Skeletal muscle cell (primary cell): ENCODE results near the gene PIR.

Source experiments
- DNase-seq: peaks from one replicate; pipeline ENCODE4 v3.0.0-alpha.2; 2010; ENCODE audit warnings: low read depth
- H3K4me3 ChIP-seq: 2 replicates; pipeline ENCODE4 v1.5.1; 2011; ENCODE audit warnings: low read depth, mild to moderate bottlenecking, control low read depth, low read length, moderate library complexity

The PIR gene

DNA sequence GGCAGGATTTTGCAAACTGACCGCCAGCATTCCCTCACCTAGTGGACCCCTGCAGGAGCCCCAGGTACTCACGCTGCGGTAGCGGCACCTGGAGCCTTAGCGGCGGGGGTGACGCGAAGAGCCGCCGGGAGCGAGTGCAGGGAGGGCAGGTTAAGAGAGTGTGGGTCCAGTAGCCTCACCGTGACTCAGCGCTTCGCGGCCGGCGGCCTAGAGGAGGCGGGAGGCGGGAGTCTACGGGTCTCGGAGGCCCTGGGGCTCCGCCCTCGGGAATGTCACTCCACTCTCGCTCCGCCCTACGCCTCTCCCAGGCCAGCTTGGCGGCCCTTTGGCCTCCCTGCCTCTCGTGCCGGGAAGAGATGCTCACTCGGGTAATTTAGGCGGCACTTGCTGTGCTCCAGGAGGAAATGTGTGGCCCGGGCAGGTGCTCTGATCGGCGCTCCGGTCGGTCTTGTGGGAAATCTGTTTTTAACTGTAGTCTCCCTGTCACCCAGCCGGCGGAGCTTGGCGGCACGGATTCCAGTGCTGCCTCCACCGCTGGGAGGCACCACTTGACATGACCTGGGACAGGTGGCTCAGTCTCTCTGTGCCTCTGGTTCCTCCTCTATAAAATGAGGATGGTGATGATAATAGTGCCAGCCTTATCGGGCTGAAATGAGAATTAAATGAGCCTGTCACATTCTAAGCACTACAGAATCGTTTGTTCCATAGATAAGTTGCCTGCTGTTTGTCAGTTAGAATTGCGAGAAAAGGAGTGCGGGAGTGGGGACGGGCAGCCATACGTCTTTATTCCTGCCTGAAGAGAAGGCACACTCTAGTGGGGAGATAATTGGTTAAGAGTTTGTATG, at the start of gene PIR:
Gene PIR (minus strand): TSS at position 216 of the 845 bp plus-strand sequence. CDS start 2,076 bp downstream, outside the sequence.
- peak; percentile 40 for DNase-seq
- peak within 1 kb of the TSS; percentile 53 for H3K4me3 ChIP-seq

DNA sequence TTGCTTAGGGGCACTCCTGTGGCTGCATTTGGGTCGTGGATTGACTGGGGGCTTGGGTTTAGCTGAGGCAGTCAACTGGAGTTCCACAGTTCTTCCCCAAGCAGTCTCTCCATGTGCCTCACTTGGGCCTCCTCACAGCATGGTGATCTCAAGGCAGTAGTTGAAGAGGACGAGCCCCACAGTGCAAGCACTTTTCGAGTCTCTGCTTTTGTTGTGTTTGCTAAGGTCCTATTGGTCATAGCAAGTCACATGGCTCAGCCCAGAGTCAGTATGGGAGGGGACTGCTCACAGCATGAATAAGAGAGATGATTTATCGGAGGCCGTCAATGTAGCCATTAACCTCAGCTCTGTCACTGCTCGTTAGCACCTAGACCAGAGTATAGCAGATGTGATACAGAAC, 37.2 kb upstream of the PIR start:
- no peak overlapping the region for H3K4me3 ChIP-seq
- DNase-seq, result no peak

DNA sequence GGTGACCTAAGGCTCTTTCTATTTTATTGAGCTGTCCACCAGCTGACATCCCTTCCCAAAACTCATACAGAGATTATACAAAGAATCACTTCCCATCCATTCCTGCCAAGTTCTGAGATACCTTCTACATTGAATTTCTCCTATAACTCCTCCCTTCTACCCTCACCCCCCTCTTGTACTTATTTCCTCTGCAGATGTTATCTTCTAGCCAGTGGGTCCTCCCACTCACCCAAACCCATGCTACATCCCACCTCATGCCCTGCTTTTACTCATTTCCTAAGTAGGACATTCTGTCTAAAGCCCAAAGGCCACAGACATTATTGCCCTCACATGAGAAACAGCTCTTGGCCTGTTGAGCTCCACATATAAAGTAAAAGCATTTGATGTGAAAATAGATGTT, 36.0 kb upstream of the PIR start:
- DNase-seq, result no peak
- H3K4me3 ChIP-seq, result no peak overlapping the region

DNA sequence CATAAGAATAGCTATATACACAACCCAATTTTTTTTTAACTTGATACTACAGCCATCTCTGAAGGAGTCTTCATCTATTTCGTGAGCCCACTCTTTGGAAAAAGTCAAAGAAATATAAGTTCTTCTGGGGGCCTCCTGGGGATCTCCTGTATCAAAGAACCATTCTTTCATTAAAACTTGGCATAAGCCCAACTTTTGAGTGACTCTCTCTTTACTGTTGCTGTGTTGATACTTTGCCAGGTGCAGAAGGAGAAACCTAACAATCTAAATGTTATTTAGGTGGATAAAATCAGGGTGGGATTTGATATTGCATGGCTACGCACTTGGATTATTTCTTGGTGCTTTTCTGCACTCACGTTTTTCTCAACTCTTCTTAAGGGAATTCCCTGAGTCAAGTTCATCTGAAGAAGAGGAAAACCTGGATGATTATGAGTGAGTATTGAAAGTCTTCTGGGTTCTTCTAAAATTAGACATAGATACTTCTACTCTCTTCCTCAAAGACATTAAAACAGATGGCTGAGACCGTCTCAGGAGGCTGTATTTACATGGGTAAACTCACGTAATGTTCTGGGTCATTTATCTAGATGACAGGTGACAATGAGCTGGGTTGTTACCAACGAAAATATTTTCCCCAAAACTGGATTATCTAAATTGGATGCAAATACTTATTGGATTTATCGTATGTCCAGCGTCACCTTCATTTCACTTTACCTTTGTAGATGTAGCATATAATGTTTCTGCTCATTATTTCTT, 32.7 kb upstream of the PIR start:
- H3K4me3 ChIP-seq, result no peak overlapping the region
- no peak for DNase-seq

DNA sequence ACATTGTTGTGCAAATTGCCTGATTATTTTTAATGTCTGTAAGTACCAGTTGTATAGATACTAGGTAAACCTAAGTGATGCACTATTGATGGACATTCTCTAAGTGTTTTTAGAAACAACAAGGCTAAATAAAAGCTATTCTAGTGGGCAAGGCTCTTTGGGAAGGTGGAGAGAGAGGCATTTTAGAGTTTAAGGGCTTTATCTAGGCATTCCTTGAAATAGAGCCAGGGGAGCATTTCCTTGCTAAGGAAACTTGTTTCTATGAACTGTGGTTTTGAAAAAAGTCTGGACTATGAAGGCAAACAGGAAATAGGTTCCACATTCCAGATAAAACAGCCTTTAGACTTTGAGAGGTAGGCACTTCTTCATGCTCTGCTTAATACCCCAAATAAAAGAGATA, 31.3 kb upstream of the PIR start:
- H3K4me3 ChIP-seq, result no peak overlapping the region
- no peak for DNase-seq

DNA sequence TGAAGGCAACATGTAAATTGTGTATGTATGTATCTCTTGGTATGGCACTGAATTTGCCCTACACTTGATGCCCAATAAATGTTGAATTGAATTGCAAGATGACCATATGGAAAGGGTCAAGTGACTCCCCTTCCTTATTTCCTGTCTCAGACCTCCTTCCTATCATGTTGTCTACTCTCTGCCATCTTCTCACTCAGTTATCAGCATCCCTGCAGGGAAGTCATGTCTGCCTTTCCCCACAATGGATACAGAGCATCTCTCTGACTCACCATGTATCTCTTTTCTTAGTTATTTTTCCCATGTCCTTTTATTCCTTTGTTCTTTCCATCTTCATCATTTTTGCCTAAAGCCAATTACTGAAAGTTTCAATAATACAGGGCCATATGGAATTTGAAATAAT, 30.0 kb upstream of the PIR start:
- H3K4me3 ChIP-seq, result no peak overlapping the region
- DNase-seq, result no peak

DNA sequence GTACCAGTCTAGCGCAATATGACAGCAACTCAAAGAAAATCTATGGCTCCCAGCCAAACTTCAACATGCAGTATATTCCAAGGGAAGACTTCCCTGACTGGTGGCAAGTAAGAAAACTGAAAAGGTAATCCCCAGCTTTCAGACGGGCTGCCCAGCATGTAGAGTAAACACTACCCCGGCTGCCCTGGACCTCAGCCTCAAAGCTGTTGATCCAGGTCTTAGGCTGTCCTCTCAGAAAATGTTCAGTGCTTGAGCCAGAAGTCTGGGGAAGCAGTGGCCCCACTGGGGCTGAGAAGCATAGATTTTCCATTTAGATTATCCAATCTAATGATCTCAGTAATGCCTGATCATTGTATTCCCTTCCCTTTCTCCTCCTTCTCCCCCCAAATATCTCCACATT, 29.3 kb upstream of the PIR start:
- DNase-seq, result no peak
- no peak overlapping the region for H3K4me3 ChIP-seq

DNA sequence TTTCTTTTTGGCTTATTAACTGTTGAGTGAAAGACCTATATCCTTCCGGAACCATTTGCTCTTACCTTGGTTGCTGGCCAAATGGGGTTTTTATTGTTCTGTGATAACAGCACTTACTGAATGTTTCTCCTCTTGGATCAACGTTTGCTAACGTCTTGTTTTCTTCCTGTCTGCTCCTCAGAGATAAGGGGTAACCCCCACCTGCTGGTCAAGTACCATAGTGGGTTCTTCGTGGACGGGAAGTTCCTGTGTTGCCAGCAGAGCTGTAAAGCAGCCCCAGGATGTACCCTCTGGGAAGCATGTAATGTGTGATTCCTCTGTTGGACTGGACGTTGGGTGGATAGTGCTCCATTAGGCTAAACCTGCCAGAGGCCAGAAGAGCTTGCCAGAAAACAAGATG, 22.8 kb upstream of the PIR start:
- no peak for DNase-seq
- H3K4me3 ChIP-seq, result no peak overlapping the region

DNA sequence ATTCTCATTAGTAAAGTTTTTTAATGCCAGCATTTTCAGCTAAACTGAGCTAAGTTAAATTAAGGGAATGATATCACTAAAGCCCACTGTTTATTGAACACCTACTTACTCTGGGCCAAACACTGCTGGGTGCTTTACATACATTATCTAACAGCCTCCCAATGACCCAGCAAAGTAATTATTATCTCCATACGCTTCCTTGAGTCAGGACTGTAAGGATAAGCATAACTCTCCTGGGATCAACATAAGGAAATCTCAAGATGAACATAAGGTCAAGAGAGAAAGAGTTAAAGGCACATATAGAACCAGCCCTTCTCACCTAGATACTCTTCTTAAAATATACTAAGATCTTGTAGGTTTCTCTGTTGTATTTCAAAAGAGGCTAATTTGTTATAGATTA, 21.1 kb upstream of the PIR start:
- H3K4me3 ChIP-seq, result no peak overlapping the region
- no peak for DNase-seq

DNA sequence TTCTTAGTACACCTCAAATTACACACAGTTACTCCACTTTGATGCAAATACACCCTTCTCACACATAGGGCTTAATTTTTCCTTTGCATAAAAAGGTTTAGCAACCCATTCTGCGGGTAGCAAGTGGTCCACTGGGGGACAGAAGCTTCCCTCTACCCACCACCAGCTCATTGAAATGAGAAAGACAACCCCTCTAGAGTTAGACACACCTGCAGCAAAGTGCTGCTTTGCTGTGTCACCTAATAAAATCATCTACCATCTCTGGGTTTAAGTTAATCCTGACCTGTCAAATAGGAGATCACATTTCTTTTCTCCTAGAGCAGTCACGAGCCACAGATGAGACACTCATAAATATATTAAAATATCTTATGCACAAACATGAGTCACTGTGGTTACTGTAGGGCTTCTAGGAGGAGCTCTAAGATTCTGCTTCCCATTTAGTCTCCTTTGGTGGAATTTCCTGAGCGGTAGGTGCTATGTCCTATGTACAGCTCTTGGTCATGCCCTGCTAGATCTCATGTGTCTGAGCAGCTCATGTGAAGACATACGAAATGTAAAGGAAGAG, 19.4 kb upstream of the PIR start:
- no peak for DNase-seq
- H3K4me3 ChIP-seq, result no peak overlapping the region

DNA sequence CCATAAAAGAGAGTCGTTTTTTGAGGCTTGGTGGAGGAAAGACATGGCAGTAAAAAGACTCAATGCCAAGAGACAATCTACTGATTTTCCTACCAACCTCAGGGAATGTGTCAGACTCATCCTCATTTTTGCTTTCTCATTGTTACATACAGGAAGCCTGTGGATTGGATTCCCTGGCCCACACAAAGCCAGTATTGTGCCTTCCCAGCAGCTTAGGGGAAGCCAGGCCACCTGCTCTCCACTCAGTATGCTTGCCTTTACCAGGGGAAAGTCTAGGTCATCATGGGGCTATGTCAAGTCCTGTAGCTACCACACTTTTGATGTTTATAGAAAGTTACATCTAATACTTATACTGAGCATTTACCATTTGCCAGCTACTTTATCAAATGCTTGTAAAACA, 18.4 kb upstream of the PIR start:
- no peak overlapping the region for H3K4me3 ChIP-seq
- DNase-seq, result no peak

DNA sequence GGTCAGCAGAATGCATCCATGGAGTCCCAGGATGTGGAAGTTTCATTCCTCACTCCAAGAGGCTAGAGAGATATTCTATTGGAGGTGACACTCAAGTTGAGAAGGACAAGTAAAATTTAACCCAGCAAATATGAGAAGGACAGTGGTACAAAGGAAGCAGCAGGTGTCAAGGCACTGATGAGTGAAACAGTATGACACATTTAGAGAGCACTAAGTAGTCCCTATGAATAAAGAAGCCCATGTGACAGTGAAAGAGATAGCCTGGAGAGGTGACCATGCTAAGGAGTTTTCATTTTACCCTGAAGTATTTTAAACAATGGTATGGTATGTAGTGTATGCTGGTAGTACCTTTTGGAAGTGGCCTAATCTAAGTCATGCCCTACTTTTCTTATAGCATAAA, 16.7 kb upstream of the PIR start:
- no peak overlapping the region for H3K4me3 ChIP-seq
- no peak for DNase-seq

DNA sequence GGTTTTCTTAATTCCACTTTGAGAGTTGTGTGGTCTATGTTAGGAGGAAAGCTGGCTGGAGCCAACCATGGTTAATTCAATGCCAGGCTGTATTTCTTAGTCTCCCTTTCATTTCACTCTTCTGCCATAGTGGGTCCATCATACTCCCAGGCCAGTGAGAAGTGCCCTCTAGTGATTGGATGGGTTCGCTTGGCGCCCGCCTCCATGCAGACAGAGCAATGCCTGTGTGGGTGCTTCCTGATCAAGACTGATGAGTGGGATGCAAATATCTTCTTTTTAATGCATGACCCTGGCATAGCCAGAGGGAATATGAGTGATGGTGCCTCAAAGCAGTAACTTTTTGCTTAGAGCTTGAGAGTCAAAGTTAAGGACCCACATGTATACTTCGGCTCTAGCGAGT, 13.9 kb upstream of the PIR start:
- DNase-seq, result no peak

DNA sequence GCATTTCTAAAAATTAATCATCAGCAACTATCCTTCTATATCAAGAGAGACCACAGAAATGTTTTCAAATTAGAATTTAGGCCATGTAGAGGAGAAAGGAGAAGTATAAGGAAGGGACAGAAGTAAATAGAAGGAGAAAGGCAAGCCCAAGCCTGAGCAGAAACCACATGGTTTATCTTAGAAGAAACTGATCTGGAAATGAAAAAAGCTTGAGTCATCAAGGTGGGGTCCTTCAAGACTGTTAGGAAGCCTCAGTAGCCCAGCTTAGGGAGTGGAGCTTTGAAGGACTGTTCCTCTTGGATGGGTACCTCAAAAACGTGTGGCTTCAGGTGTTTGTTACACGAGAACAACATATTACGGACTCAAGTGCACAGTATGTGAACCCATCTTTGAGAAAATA, 12.0 kb upstream of the PIR start:
- no peak overlapping the region for H3K4me3 ChIP-seq
- DNase-seq, result no peak

More for the DNA sequence above, 13.9 kb upstream of the PIR start:
- no peak overlapping the region for H3K4me3 ChIP-seq

DNA sequence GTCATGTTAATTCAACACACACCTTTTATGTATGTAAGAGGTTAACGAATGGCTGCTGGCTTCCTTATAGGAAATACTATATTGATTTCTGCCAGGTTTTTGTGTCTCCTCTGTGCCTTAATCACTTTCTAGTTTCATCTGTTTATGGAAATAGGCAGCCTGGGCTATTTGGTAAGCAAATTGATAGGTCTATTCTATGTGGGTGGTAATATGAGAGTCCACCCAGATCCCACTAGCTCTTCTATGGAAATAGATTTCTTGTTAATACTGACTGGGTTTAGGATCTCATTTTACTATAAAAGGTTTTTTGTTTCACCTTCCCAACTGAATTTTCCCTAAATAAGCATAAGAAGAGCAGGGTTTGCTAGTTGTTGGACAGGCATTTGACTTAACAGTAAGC, 11.5 kb upstream of the PIR start:
- no peak for DNase-seq
- no peak overlapping the region for H3K4me3 ChIP-seq

DNA sequence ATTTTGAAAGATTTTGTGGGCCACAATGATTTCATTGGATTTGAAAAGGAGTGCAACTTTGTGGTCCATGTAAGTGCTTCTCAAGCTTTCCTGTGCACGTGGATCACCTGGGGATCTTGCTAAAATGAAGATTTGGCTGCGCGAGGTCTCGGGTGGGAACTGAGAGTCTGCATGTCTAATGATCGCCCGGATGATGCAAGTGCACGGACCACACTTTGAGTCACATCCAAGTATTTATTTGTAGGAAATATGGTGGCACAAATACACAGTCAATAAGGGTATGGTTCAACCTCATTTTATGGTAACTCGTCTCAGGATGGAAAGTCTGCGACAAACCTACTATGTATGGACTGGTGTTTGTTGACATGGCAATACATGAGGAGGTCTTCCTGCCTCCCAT, 8.4 kb upstream of the PIR start:
- no peak overlapping the region for H3K4me3 ChIP-seq
- no peak for DNase-seq

DNA sequence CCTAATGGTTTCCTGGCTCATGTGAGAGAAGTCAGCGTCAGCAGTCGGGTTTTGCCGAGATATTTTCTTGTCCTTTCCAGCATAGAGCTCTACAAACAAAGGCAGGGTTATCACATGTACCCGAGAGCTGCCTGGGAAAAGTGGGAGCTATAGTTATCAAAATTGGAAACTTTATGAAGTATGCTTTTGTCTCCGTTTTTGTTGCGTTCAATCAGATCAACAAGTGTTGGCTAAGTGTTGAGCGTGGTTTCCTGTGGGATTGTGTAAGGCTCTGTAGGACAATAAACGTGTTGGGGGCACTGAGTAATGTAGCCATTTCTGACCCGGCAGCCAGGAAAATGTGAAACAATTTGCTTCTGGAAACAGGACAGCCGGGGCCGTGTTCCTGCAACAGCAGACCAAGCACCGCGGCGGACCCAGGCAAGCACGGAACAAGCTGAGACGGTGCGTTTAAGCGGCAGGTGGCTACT, 7.4 kb upstream of the PIR start, which contains the start of gene BMX:
Gene BMX (plus strand): TSS at position 311 of the 470 bp plus-strand sequence. CDS start 7,547 bp downstream, outside the sequence.
- H3K4me3 ChIP-seq, result no peak within 1 kb of the TSS
- no peak for DNase-seq

DNA sequence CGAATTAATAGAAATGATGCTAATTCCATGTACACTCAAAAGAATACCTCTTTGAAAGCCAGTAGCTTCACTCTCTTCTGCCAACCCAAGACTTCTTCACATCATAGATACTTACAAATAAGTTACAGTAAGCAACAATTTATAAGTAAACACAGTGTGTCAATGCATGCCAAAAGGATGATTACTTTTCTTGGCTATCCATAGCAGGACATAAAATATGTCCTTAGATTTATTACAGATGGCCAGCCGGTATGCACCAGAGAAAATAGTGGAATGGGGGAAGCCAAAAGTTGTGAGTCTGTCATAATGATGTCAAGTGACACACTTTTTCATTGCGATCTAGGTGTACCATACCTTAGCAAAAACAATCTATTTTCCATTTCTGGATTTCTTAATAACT, 6.8 kb upstream of the PIR start:
- H3K4me3 ChIP-seq, result no peak overlapping the region
- no peak for DNase-seq

DNA sequence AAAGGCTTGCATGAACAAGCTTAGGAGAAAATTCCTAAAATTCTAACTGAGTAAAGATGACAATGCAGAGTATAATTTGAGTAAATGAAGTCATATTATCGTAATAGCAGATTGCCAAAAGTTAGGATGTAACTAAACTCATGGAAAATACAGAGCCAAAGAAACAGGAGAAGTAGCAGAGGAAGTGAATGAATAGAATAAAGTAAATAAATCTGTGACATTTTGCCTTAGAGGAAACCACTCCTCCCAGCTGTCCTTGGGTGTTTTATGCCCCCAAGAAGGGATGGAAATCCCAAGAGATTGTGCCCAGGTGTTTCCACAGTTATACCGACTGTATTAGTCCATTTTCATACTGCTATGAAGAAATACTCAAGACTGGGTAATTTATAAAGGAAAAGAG, 5.6 kb upstream of the PIR start:
- DNase-seq, result no peak
- H3K4me3 ChIP-seq, result no peak overlapping the region

DNA sequence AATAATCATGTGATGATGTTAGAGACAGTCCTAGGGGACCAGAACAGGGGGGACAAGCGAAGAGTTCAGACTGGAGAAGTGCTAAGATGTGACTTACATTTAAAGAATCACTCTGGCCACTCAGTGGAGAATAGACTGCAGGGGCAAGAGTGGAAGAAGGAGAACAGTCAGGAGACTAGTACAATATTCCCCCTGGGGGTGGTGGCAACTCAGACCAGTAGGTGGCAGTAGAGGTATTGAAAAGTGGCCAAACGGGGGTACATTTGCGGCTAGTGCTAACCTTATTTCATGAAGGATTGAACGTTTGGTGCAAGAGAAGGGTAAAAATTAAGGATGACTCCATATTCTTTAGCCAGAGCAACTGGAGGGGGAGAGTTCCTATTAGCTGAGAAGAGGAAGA, 4.7 kb upstream of the PIR start:
- H3K4me3 ChIP-seq, result no peak overlapping the region
- DNase-seq, result no peak
